Sigmoid colon (tissue), 3 donors: Measurements from ENCODE around the gene STK38.

Source experiments
- CTCF ChIP-seq, 4 experiments: fragments of 450-650 bp in 3 of 4; fragments of 200-600 bp in 1 of 4; IDR thresholded peaks; one replicate each; pipeline ENCODE4 v1.5.1; 2016 to 2019; ENCODE audit warnings: antibody characterized with exemption in 4 of 4, mild to moderate bottlenecking in 3 of 4, moderate library complexity in 2 of 4
- POLR2A ChIP-seq, 2 donors: fragments of 450-650 bp; IDR thresholded peaks; one replicate each; pipeline ENCODE4 v1.6.1; 2016; ENCODE audit warnings: antibody characterized with exemption in 2 of 2, mild to moderate bottlenecking in 2 of 2, moderate library complexity in 2 of 2

- no peak for TF ChIP-seq POLR2A (IDR thresholded peaks at IDR 0.05)
- TF ChIP-seq CTCF (IDR thresholded peaks at IDR 0.05): no peak
Measured at GRCh38 chr6:36467625-36468024, 79.7 kb downstream of the STK38 start.
